K562 (cell line): Measurements from ENCODE around the gene CCL15. TPM values are rescaled to one million over a fixed set of nuclear protein-coding genes. Genes with fewer than 3 reads are reported as not detected.

Experiments used
- ATAC-seq: fragments of 200-7000 bp; cut with Tn5 transposase; 3 replicates; pipeline ENCODE4 v1.9.1; 2020; ENCODE audit warnings: moderate library complexity
- BruUV-seq: library from RNA; stranded (reverse); fragments of 400-500 nt; replicated peaks from 2 replicates; lab custom pipeline; 2021; lab: Mats Ljungman, UMichigan
- CTCF ChIA-PET: fragments of 300-600 bp; formaldehyde crosslinking; extraction: SDS; loops from one replicate; lab custom pipeline; 2021; ENCODE audit warnings: low intra/inter-chr PET ratio; lab: Yijun Ruan, JAX
- POLR2A ChIA-PET: fragments of 300-600, 350-650 bp; sonication (Branson Sonifier 250); formaldehyde crosslinking; extraction: SDS; loops from one replicate; lab custom pipeline; 2021; ENCODE audit warnings: antibody characterized with exemption, inconsistent platforms; lab: Yijun Ruan, JAX
- DNase-seq, 4 experiments: peaks; one replicate each; pipeline versions ENCODE4 v3.0.0 to v3.0.0-alpha.2; 2011 to 2018; ENCODE audit warnings: low spot score in 3 of 4, mixed read lengths in 3 of 4; ENCODE audit errors: extremely low read depth in 1 of 4
- FAIRE-seq: peaks from 2 replicates; lab custom pipeline; 2011; peaks lifted over from hg19 to GRCh38; lab: Jason Lieb, UNC
- H2AFZ ChIP-seq: 2 replicates; pipeline ENCODE4 v1.6.0; 2011; ENCODE audit warnings: low read depth, low read length, control low read depth, inconsistent platforms
- H3K27ac ChIP-seq: fragments of 200-600 bp; 3 replicates; pipeline ENCODE4 v1.8.0; 2011; ENCODE audit warnings: low read depth, mild to moderate bottlenecking, control low read depth, inconsistent platforms, low read length, moderate library complexity, mixed read lengths; ENCODE audit errors: extremely low read depth
- H3K27me3 ChIP-seq, 2 experiments: fragments of 300-600 bp in 1 of 2; 2 replicates in 1 of 2; 3 replicates in 1 of 2; pipeline versions ENCODE4 v1.6.0 to v1.8.0; 2011; ENCODE audit warnings: inconsistent platforms in 2 of 2, low read length in 2 of 2, mild to moderate bottlenecking in 1 of 2, mixed read lengths in 1 of 2, moderate library complexity in 1 of 2; ENCODE audit not compliant: control insufficient read depth in 2 of 2, insufficient read depth in 2 of 2
- H3K36me3 ChIP-seq: fragments of 300-600 bp; 3 replicates; pipeline ENCODE4 v1.8.0; 2011; ENCODE audit warnings: mild to moderate bottlenecking, low read length, inconsistent platforms; ENCODE audit not compliant: control insufficient read depth, insufficient read depth
- H3K4me1 ChIP-seq, 2 experiments: fragments of 200-600 bp in 1 of 2; replicated peaks in 1 of 2; 2 replicates in 1 of 2; 3 replicates in 1 of 2; pipeline versions ENCODE4 v1.5.1 to v1.8.0; 2011; ENCODE audit warnings: inconsistent platforms in 2 of 2, low read length in 2 of 2, mild to moderate bottlenecking in 1 of 2, mixed read lengths in 1 of 2, moderate library complexity in 1 of 2; ENCODE audit not compliant: control insufficient read depth in 2 of 2, insufficient read depth in 2 of 2
- H3K4me2 ChIP-seq: 2 replicates; pipeline ENCODE4 v1.6.1; 2011; ENCODE audit warnings: low read length, control low read depth, inconsistent platforms, mixed read lengths; ENCODE audit not compliant: insufficient read depth
- H3K4me3 ChIP-seq: fragments of 200-600 bp; sonication (generic), shearing (Covaris generic); 2 replicates; pipeline ENCODE4 v1.5.1; 2016; ENCODE audit warnings: control low read depth, inconsistent platforms
- H3K79me2 ChIP-seq: fragments of 200-600 bp; 3 replicates; pipeline ENCODE4 v1.8.0; 2011; ENCODE audit warnings: low read length, inconsistent platforms; ENCODE audit not compliant: control insufficient read depth, insufficient read depth
- H3K9ac ChIP-seq, 2 experiments: 2 replicates each; pipeline versions ENCODE4 v1.6.0 to v1.6.1; 2011; ENCODE audit warnings: low read depth in 2 of 2, low read length in 2 of 2, control low read depth in 1 of 2, inconsistent platforms in 1 of 2, mild to moderate bottlenecking in 1 of 2, mixed read lengths in 1 of 2; ENCODE audit not compliant: insufficient read depth in 1 of 2
- H3K9me1 ChIP-seq: one replicate; pipeline ENCODE4 v1.6.0; 2011; ENCODE audit warnings: inconsistent platforms, mild to moderate bottlenecking, low read length, moderate library complexity; ENCODE audit not compliant: control insufficient read depth, insufficient read depth
- H3K9me3 ChIP-seq: replicated peaks from 2 replicates; pipeline ENCODE4 v1.5.1; 2011; ENCODE audit warnings: low read depth, low read length, inconsistent platforms; ENCODE audit not compliant: control insufficient read depth, insufficient read depth
- H4K20me1 ChIP-seq: replicated peaks from 2 replicates; pipeline ENCODE4 v1.6.1; 2011; ENCODE audit warnings: low read length, inconsistent platforms, mixed read lengths; ENCODE audit not compliant: control insufficient read depth, insufficient read depth
- ASH1L ChIP-seq: fragments of 450-650 bp; IDR thresholded peaks from 2 replicates; pipeline ENCODE4 v1.6.1; 2018; ENCODE audit warnings: borderline replicate concordance, mild to moderate bottlenecking, low read depth; ENCODE audit not compliant: partially characterized antibody
- CBX1 ChIP-seq: sonication (generic); IDR thresholded peaks from 2 replicates; pipeline ENCODE4 v1.6.1; 2016; ENCODE audit warnings: antibody characterized with exemption, low read depth, mild to moderate bottlenecking
- CBX3 ChIP-seq, 2 experiments: IDR thresholded peaks; 1 replicate in 1 of 2; 2 replicates in 1 of 2; pipeline ENCODE4 v1.6.1; 2012; ENCODE audit warnings: inconsistent platforms in 2 of 2, low read length in 2 of 2, borderline replicate concordance in 1 of 2, control low read depth in 1 of 2
- FOS ChIP-seq: IDR thresholded peaks from 3 replicates; pipeline ENCODE4 v1.6.1; 2011; ENCODE audit not compliant: insufficient read length; ENCODE audit errors: extremely low read depth
- MTA1 ChIP-seq: fragments of 450-650 bp; IDR thresholded peaks from 2 replicates; pipeline ENCODE4 v1.6.1; 2017; ENCODE audit warnings: borderline replicate concordance
- NR1H2 ChIP-seq: sonication (generic); formaldehyde crosslinking; IDR thresholded peaks from 2 replicates; pipeline ENCODE4 v1.4.0; 2020; ENCODE audit warnings: mild to moderate bottlenecking, missing genetic modification reagents
- POLR2A ChIP-seq: fragments of 450-650 bp; conservative IDR thresholded peaks from 2 replicates; pipeline ENCODE4 v1.6.1; 2016
- POLR3A ChIP-seq: IDR thresholded peaks from 2 replicates; pipeline ENCODE4 v1.6.1; 2011; ENCODE audit warnings: borderline replicate concordance, mild to moderate bottlenecking, moderate library complexity; ENCODE audit not compliant: insufficient read length, insufficient read depth; ENCODE audit errors: extremely low read depth
- TGIF2 ChIP-seq: sonication (generic); formaldehyde crosslinking; IDR thresholded peaks from 2 replicates; pipeline ENCODE4 v1.8.1; 2022; ENCODE audit warnings: mild to moderate bottlenecking, missing genetic modification reagents, moderate library complexity
- WGBS: fragments of 100-300 bp; shearing (Covaris generic); methylation state at CpG from one replicate; pipeline ENCODE4 v1.1.6; 2016; ENCODE audit warnings: low coverage, mixed read lengths; ENCODE audit not compliant: insufficient coverage; ENCODE audit errors: missing lambda C conversion rate; 5-methylcytosine and 5-hydroxymethylcytosine counted together
- in situ Hi-C: fragments of 300-500 bp; cut with MboI; formaldehyde crosslinking; loops from 4 replicates; pipeline ENCODE4 v1.15.0; 2018; ENCODE audit warnings: inconsistent platforms, mixed read lengths
- intact Hi-C: fragments of 100-400 bp; cut with micrococcal nuclease; formaldehyde crosslinking; loops from 2 replicates; pipeline ENCODE4 v1.14.2; 2022
- polyA plus RNA-seq, 8 experiments: library from polyadenylated mRNA; depleted of rRNA in 4 of 8; stranded (reverse) in 5 of 8; unstranded in 3 of 8; fragments of >200 nt; fragmentation: Nextera tagmentation in 2 of 8; fragmentation: Illumina TruSeq in 1 of 8; extraction: Ambion mirVana in 2 of 8; extraction: Trizol in 1 of 8; gene quantifications; 2 replicates each; pipeline versions ENCODE4 v1.2.1 to v1.2.3, GENCODE V29; 2011 to 2014; ENCODE audit warnings: inconsistent platforms in 1 of 8, missing spikeins in 1 of 8
- total RNA-seq, 7 experiments: library from RNA; depleted of rRNA in 6 of 7; stranded (reverse); fragments of >200 nt in 6 of 7; fragmentation: Illumina TruSeq in 2 of 7; extraction: Trizol in 2 of 7; gene quantifications; 2 replicates each; pipeline versions ENCODE4 v1.2.1 to v1.2.3, GENCODE V29; 2011 to 2021; ENCODE audit warnings: low replicate concordance in 1 of 7
- TF ChIP-seq, protein P1 (sequence below): fragments of 250-450 bp; sonication (Bioruptor Pico); IDR thresholded peaks from 2 replicates; pipeline ENCODE4 v1.8.0; 2022; ENCODE audit warnings: moderate library complexity, mild to moderate bottlenecking, inconsistent platforms
- TF ChIP-seq, protein P2 (sequence below): sonication (generic); formaldehyde crosslinking; IDR thresholded peaks from 2 replicates; pipeline ENCODE4 v1.9.0; 2022; ENCODE audit warnings: mild to moderate bottlenecking, missing genetic modification reagents

CCL15 gene
- total and polyA plus RNA-seq, 9 of the 15 experiments (the other 6 are each of a cell fraction or from before 2014, with no cell fraction given): not detected

DNA sequence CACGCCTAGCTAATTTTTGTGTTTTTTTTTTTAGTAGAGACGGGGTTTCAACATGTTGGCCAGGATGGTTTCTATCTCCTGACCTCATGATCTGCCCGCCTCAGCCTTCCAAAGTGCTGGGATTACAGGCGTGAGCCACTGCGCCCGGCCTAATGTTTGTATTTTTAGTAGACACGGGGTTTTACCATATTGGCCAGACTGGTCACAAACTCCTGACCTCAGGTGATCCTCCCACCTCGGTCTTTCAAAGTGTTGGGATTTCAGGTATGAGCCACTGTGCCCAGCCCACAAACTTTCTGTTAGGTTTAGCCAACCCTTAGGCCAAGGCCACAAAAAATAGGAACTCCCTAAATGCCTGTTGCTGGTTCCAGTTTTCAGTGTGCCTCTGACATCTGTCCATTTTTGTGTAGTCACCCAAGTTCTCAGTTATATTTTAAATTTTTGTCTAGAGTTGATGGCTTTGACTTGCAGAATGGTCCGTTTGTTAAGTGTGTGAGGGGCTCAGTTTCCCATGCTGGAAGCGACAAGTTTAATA is 32.8 kb downstream of the CCL15 start:
- no peaks in the 10 kb centered on the region for H4K20me1 ChIP-seq
- intact Hi-C loops: loop anchor here (1.0 to 5.0 kb wide), 4 partner anchors 22 to 181 kb away; no protein-coding TSS in a partner anchor

More for the DNA sequence above, 32.8 kb downstream of the CCL15 start:
- H3K4me2 ChIP-seq: no peak overlapping the region
- in situ Hi-C loops: loop anchor here (25.0 kb wide), 1 partner anchor 519 kb away; the partner anchor contains the start of gene ZNHIT3
- no peak for DNase-seq
- no peak for ATAC-seq
- H2AFZ ChIP-seq: no peak overlapping the region
- no peaks in the 10 kb centered on the region for H3K4me1 ChIP-seq
- H3K36me3 ChIP-seq: no peaks in the 10 kb centered on the region
- no peak overlapping the region for H3K9ac ChIP-seq
- no peaks in the 10 kb centered on the region for H3K79me2 ChIP-seq
- CTCF ChIA-PET: interaction anchor here (1.3 to 1.5 kb wide), 3 partner anchors 40 to 514 kb away, joined by 8 to 14 read pairs (median 8); no protein-coding TSS in a partner anchor
- no TSS peak for BruUV-seq
- TF ChIP-seq CBX3 (IDR thresholded peaks at IDR 0.05; ENCODE audit: borderline replicate concordance in 1 of 2, low read length in 2 of 2): no peak
- TF ChIP-seq FOS: no peak
- TF ChIP-seq, protein P1, sequence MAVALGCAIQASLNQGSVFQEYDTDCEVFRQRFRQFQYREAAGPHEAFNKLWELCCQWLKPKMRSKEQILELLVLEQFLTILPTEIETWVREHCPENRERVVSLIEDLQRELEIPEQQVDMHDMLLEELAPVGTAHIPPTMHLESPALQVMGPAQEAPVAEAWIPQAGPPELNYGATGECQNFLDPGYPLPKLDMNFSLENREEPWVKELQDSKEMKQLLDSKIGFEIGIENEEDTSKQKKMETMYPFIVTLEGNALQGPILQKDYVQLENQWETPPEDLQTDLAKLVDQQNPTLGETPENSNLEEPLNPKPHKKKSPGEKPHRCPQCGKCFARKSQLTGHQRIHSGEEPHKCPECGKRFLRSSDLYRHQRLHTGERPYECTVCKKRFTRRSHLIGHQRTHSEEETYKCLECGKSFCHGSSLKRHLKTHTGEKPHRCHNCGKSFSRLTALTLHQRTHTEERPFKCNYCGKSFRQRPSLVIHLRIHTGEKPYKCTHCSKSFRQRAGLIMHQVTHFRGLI (CRISPR knock-in tag): no peak
- no peak for TF ChIP-seq CBX1
- no peak for TF ChIP-seq TGIF2 (CRISPR knock-in tag)
- TF ChIP-seq, protein P2, sequence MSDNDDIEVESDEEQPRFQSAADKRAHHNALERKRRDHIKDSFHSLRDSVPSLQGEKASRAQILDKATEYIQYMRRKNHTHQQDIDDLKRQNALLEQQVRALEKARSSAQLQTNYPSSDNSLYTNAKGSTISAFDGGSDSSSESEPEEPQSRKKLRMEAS (CRISPR knock-in tag): no peak
- no peak for TF ChIP-seq POLR3A
- no peak for TF ChIP-seq NR1H2
- TF ChIP-seq ASH1L: no peak
- no peak for TF ChIP-seq MTA1
- TF ChIP-seq POLR2A: no peak
- TF ChIP-seq, all 486 proteins: peak for 0
- Histone ChIP-seq H3K4me3 (no peak overlapping the region), H3K9me3 (no peaks in the 10 kb centered on the region), H3K27ac (no peak overlapping the region), H3K27me3 (peaks cover 9 to 18% of the 10 kb centered on the region in 2 experiments; a peak in 4 of 5 replicates), H3K9me1 (no peaks in the 10 kb centered on the region)
- no peak for FAIRE-seq
- POLR2A ChIA-PET: no interaction called here
- WGBS: 15% methylated on average over 9 of the region's 10 CpGs
